Activated naive CD4-positive, alpha-beta T cell treated with anti-CD3 and anti-CD28 coated beads for 36 hours (primary cell): ENCODE results near the gene PIP4K2A. TPM values are rescaled to one million over a fixed set of nuclear protein-coding genes. Genes with fewer than 3 reads are reported as not detected.
A peak's percentile ranks its signal among the peaks of the same experiment; 100 is the strongest.

ENCODE experiments used
- CTCF ChIA-PET: fragments of 350-600 bp; sonication (Branson Sonifier 250); formaldehyde crosslinking; loops from one replicate; lab custom pipeline; 2021; ENCODE audit warnings: antibody characterized with exemption; lab: Charles Lee
- DNase-seq: peaks from one replicate; pipeline ENCODE4 v3.0.0-alpha.2; 2020
- H3K27ac Mint-ChIP-seq: one replicate; pipeline ENCODE4 v1.8.0; 2021; ENCODE audit warnings: mild to moderate bottlenecking, mixed read lengths
- H3K27me3 Mint-ChIP-seq: one replicate; pipeline ENCODE4 v1.8.0; 2021; ENCODE audit warnings: low read depth, mixed read lengths
- H3K36me3 Mint-ChIP-seq: one replicate; pipeline ENCODE4 v1.8.0; 2021; ENCODE audit warnings: low read depth, mixed read lengths
- H3K4me1 Mint-ChIP-seq: one replicate; pipeline ENCODE4 v1.8.0; 2021; ENCODE audit warnings: low read depth, mixed read lengths
- H3K4me3 Mint-ChIP-seq: one replicate; pipeline ENCODE4 v1.8.0; 2021; ENCODE audit warnings: mild to moderate bottlenecking, moderate library complexity, mixed read lengths
- H3K9me3 Mint-ChIP-seq: one replicate; pipeline ENCODE4 v1.8.0; 2021; ENCODE audit warnings: mixed read lengths
- intact Hi-C: fragments of 100-400 bp; cut with micrococcal nuclease; formaldehyde crosslinking; loops from one replicate; pipeline ENCODE4 v1.15.1; 2023
- total RNA-seq, 2 experiments: library from RNA; stranded (reverse); gene quantifications; one replicate each; pipeline ENCODE4 v1.2.3, GENCODE V29; 2021

The PIP4K2A gene
- total RNA-seq, 2 experiments from 2014 or later, result 68.0 to 74.1 TPM

GRCh38 chr10:22580711-22581110 lies 133.7 kb downstream of the PIP4K2A start:
- CTCF ChIA-PET, result interaction anchor here (0.6 kb wide), 1 partner anchor 350 kb away, joined by 3 read pairs; no protein-coding TSS in a partner anchor
- Mint-ChIP-seq H3K4me3 (no peak overlapping the region), H3K9me3 (no peaks in the 10 kb centered on the region), H3K27ac (no peak overlapping the region), H3K36me3 (peaks cover 42% of the 10 kb centered on the region), H3K4me1 (peaks cover 23% of the 10 kb centered on the region), H3K27me3 (no peaks in the 10 kb centered on the region)
- intact Hi-C loops, result no loop called here
- DNase-seq, result no peak

GRCh38 chr10:22579826-22580225 lies 134.6 kb downstream of the PIP4K2A start:
- Mint-ChIP-seq H3K27ac (peak overlapping the region; percentile 19), H3K9me3 (no peaks in the 10 kb centered on the region), H3K4me1 (peaks cover 25% of the 10 kb centered on the region), H3K36me3 (peaks cover 42% of the 10 kb centered on the region), H3K4me3 (no peak overlapping the region), H3K27me3 (no peaks in the 10 kb centered on the region)
- CTCF ChIA-PET, result no interaction called here
- intact Hi-C loops, result no loop called here
- DNase-seq, result no peak

- CTCF ChIA-PET, result interaction anchor here (0.5 to 5.8 kb wide), 27 partner anchors 9 to 414 kb away, joined by 3 to 40 read pairs (median 3); no protein-coding TSS in a partner anchor
These were observed 140.4 kb downstream of the PIP4K2A start for GRCh38 chr10:22573820-22574569.

GRCh38 chr10:22570733-22571430 lies 143.5 kb downstream of the PIP4K2A start:
- Mint-ChIP-seq H3K4me1 (peaks cover 32% of the 10 kb centered on the region), H3K27ac (no peak overlapping the region), H3K36me3 (peaks cover 35% of the 10 kb centered on the region), H3K9me3 (no peaks in the 10 kb centered on the region), H3K4me3 (no peak overlapping the region), H3K27me3 (no peaks in the 10 kb centered on the region)
- CTCF ChIA-PET, result no interaction called here
- intact Hi-C loops, result loop anchor here (5.0 kb wide), 2 partner anchors 276 to 569 kb away; partner anchors contain the start of gene DNAJC1
- peak; percentile 45 for DNase-seq

More at GRCh38 chr10:22573820-22574569, 140.4 kb downstream of the PIP4K2A start:
- Mint-ChIP-seq H3K9me3 (no peaks in the 10 kb centered on the region), H3K4me3 (no peak overlapping the region), H3K4me1 (peaks cover 37% of the 10 kb centered on the region), H3K27ac (peak overlapping the region; percentile 1), H3K36me3 (peaks cover 30% of the 10 kb centered on the region), H3K27me3 (no peaks in the 10 kb centered on the region)
- peak; percentile 44 for DNase-seq
- intact Hi-C loops, result loop anchor here (1.0 to 5.0 kb wide), 5 partner anchors 25 to 572 kb away; partner anchors contain the start of gene DNAJC1

- DNase-seq, result no peak
- Mint-ChIP-seq H3K36me3 (peaks cover 35% of the 10 kb centered on the region), H3K27me3 (no peaks in the 10 kb centered on the region), H3K4me1 (peaks cover 29% of the 10 kb centered on the region), H3K27ac (peak overlapping the region; percentile 46), H3K4me3 (no peak overlapping the region), H3K9me3 (no peaks in the 10 kb centered on the region)
- intact Hi-C loops, result loop anchor here (5.0 kb wide), 2 partner anchors 277 to 568 kb away; partner anchors contain the start of gene DNAJC1
- CTCF ChIA-PET, result no interaction called here
These were observed 144.1 kb downstream of the PIP4K2A start for GRCh38 chr10:22570234-22570633.

- Mint-ChIP-seq H3K4me3 (no peak overlapping the region), H3K36me3 (peaks cover 41% of the 10 kb centered on the region), H3K27ac (no peak overlapping the region), H3K27me3 (no peaks in the 10 kb centered on the region), H3K4me1 (peaks cover 24% of the 10 kb centered on the region), H3K9me3 (no peaks in the 10 kb centered on the region)
- CTCF ChIA-PET, result no interaction called here
- intact Hi-C loops, result no loop called here
- DNase-seq, result no peak
These were observed 145.4 kb downstream of the PIP4K2A start for GRCh38 chr10:22568928-22569327.

- H3K27me3 Mint-ChIP-seq, result no peaks in the 10 kb centered on the region
- intact Hi-C loops, result no loop called here
- H3K9me3 Mint-ChIP-seq, result no peaks in the 10 kb centered on the region
- no peak overlapping the region for H3K27ac Mint-ChIP-seq
- H3K4me1 Mint-ChIP-seq, result peaks cover 4% of the 10 kb centered on the region
- DNase-seq, result no peak
- H3K36me3 Mint-ChIP-seq, result peaks cover 41% of the 10 kb centered on the region
- CTCF ChIA-PET, result interaction anchor here (0.6 kb wide), 1 partner anchor 126 kb away, joined by 4 read pairs; no protein-coding TSS in a partner anchor
- H3K4me3 Mint-ChIP-seq, result no peak overlapping the region
These were observed 150.3 kb downstream of the PIP4K2A start for GRCh38 chr10:22564060-22564459.

- no peak for DNase-seq
- Mint-ChIP-seq H3K4me3 (no peak overlapping the region), H3K27me3 (no peaks in the 10 kb centered on the region), H3K36me3 (peaks cover 28% of the 10 kb centered on the region), H3K27ac (no peak overlapping the region), H3K4me1 (peaks cover 4% of the 10 kb centered on the region), H3K9me3 (no peaks in the 10 kb centered on the region)
- intact Hi-C loops, result no loop called here
- CTCF ChIA-PET, result no interaction called here
These were observed 152.5 kb downstream of the PIP4K2A start for GRCh38 chr10:22561909-22562308.

- Mint-ChIP-seq H3K36me3 (peaks cover 21% of the 10 kb centered on the region), H3K4me3 (no peak overlapping the region), H3K4me1 (peaks cover 4% of the 10 kb centered on the region), H3K27ac (no peak overlapping the region), H3K9me3 (no peaks in the 10 kb centered on the region), H3K27me3 (no peaks in the 10 kb centered on the region)
- intact Hi-C loops, result no loop called here
- DNase-seq, result no peak
- CTCF ChIA-PET, result interaction anchor here (0.7 kb wide), 1 partner anchor 117 kb away, joined by 5 read pairs; no protein-coding TSS in a partner anchor
These were observed 153.5 kb downstream of the PIP4K2A start for GRCh38 chr10:22560913-22561239.

- Mint-ChIP-seq H3K4me1 (peaks cover 4% of the 10 kb centered on the region), H3K27ac (no peak overlapping the region), H3K4me3 (no peak overlapping the region), H3K36me3 (peaks cover 21% of the 10 kb centered on the region), H3K9me3 (no peaks in the 10 kb centered on the region), H3K27me3 (no peaks in the 10 kb centered on the region)
- CTCF ChIA-PET, result interaction anchor here (0.7 to 0.9 kb wide), 2 partner anchors 10 to 72 kb away, joined by 3 to 4 read pairs; no protein-coding TSS in a partner anchor
- intact Hi-C loops, result no loop called here
- DNase-seq, result no peak
These were observed 154.1 kb downstream of the PIP4K2A start for GRCh38 chr10:22560096-22560912.

GRCh38 chr10:22557321-22557720 lies 157.1 kb downstream of the PIP4K2A start:
- no peak overlapping the region for H3K4me3 Mint-ChIP-seq
- CTCF ChIA-PET, result no interaction called here
- peaks cover 2% of the 10 kb centered on the region for H3K4me1 Mint-ChIP-seq
- intact Hi-C loops, result no loop called here
- H3K27ac Mint-ChIP-seq, result no peak overlapping the region
- H3K9me3 Mint-ChIP-seq, result no peaks in the 10 kb centered on the region
- no peak for DNase-seq
- peaks cover 12% of the 10 kb centered on the region for H3K36me3 Mint-ChIP-seq
- H3K27me3 Mint-ChIP-seq, result no peaks in the 10 kb centered on the region

- Mint-ChIP-seq H3K27ac (no peak overlapping the region), H3K4me1 (peaks cover 2% of the 10 kb centered on the region), H3K4me3 (no peak overlapping the region), H3K36me3 (peaks cover 10% of the 10 kb centered on the region), H3K27me3 (no peaks in the 10 kb centered on the region), H3K9me3 (no peaks in the 10 kb centered on the region)
- CTCF ChIA-PET, result no interaction called here
- DNase-seq, result no peak
- intact Hi-C loops, result no loop called here
These were observed 157.6 kb downstream of the PIP4K2A start for GRCh38 chr10:22556774-22557173.
